Measurements from ENCODE around the gene KCNIP1. TPM values are rescaled to one million over a fixed set of nuclear protein-coding genes. Genes with fewer than 3 reads are reported as not detected.

The KCNIP1 gene
- total RNA-seq, 1 donor from 2014 or later: 20.8 TPM

GRCh38 chr5:170599756-170600155 is 95.9 kb downstream of the KCNIP1 start:
- DNase-seq: no peak

GRCh38 chr5:170601619-170602018 is 97.8 kb downstream of the KCNIP1 start:
- no peak for DNase-seq

- DNase-seq: no peak
Measured at GRCh38 chr5:170603109-170603508, 99.3 kb downstream of the KCNIP1 start.

DNA sequence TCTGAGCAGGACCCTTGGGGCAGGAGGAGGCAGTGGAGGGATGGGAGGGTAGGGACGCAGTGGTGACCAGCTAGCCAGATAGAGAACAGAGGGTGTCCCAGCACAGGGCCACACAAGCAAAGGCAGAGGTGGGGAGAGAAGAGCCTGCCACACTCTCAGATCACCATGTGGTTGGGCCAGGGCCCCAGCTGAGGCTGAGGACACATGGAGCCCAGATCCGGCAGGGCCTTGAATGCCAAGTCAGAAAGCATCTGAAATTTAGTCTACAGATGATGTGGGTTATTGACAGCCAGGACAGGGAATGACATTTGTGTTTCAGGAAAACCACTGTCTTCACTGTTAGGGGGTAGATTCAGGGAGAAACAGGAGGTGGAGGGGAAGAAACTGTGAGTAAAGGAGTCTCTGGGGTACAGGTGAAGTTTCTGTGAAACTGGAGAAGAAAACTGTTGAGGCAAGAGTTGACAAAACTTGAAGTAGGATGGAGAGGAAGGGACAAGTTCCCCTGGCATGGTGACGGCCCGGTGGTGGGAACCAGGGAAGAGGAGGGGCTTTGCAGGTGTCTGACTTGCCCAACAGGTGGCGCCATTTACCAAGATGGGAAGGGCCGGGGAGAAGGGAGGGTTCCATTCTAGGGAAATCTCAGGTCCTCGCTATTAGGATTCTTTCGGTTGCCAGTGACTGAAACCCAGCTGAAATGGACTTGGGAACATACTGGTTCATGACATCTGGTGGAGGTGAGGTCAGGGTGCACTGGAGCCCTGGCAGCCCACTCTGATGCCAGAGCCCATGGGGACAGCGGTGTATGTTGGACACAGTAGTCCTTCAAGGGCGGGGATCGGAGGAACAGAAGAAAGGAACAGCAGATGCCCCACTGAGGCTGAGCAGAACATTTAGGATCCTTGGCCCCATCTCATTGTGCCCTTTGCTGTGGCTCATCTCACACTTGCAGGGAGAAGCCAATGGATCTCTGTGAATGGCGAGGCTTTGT is 100.1 kb downstream of the KCNIP1 start:
- peak; percentile 86 for DNase-seq

DNA sequence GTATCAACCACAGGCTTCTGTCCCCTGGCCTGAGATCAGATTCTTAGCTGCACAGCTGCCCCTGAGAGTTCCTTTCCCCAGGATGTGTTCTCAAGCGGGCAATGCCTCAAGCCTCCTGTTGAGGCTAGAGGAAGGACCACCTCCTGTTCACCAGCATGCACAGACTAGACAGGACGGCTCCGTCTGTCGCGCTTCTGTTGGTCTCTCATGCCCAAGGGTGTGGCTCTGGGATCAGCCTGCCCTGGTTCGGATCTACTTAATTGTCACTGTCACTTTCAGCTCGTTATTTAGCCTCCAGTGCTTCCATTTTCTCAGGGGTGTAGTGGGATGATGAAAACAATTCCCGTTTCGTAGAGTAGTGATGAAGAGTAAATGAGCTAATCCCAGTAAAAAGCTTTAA is 103.1 kb downstream of the KCNIP1 start:
- DNase-seq: no peak

DNA sequence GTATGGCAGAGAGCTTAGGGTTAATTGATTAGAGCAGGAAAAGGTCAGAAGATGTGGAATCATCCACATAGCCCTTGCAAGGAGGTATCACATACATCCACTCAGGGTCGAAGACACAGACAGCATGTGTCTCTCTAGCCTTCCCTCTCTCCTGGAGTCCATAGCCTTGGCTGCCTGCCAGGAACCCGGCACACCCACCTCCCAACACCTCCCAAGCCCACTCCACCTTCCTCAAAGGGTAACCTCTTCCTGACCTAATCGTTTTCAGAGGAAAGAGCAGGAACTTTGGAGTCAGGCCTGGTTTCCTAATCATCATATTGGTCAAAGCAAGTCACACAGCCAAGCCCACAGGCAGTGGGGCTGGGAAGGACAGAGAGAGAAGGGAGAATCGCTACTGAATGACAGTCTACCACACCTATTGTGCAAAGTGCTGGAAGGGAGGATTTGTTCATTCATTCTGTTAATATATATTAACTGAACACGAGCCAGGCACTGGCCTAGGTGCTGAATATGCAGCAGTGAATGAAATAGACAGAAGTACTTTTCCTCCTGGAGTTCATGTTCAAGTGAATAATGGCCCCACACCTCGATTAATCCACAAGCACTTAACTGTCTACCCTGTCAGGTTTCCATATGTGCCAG is 107.8 kb downstream of the KCNIP1 start:
- DNase-seq: peak; percentile 41

DNA sequence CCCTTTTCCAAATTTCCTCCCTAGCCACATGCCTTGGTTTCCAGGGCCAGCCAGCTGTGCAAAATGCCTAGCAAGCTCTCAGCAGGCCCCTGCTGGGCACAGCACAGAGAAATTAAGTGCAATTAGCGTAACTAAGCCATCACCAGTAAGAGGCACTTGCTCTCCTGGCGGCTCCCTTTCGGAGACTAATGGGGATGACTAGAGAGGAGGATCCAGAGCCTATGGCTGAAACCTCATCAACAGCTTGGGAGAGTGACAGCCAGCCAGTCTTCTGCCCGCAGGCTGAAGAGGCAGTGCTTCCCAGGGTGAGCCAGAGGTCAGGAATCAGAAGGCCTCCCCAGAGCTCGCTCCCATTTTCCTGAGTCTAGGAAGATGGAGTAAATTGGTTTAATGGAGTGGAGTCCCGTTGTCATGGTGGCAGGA is 108.4 kb downstream of the KCNIP1 start:
- no peak for DNase-seq

GRCh38 chr5:170614065-170614490 is 110.3 kb downstream of the KCNIP1 start:
- peak; percentile 23 for DNase-seq

- peak; percentile 85 for DNase-seq
Measured at GRCh38 chr5:170614720-170615119, 110.9 kb downstream of the KCNIP1 start.

GRCh38 chr5:170617533-170618490 is 114.0 kb downstream of the KCNIP1 start:
- no peak for DNase-seq

- DNase-seq: no peak
Measured at GRCh38 chr5:170619869-170620268, 116.0 kb downstream of the KCNIP1 start.

DNA sequence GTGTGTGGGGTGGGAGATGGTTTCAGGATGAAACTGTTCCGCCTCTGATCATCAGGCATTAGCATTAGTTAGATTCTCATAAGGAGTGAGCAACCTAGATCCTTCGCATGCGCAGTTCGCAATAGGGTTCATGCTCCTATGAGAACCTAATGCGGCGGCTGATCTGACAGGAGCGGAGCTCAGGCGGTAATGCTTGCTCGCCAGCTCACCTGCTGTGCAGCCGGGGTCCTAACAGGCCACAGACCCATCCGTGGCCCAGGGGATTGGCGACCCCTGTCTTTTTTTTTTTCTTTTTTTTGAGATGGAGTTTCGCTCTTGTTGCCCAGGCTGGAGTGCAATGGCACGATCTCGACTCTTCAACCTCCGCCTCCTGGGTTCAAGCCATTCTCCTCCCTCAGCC is 119.1 kb downstream of the KCNIP1 start:
- no peak for DNase-seq

- peak; percentile 90 for DNase-seq
Measured at GRCh38 chr5:170623576-170624181, 119.9 kb downstream of the KCNIP1 start.

DNA sequence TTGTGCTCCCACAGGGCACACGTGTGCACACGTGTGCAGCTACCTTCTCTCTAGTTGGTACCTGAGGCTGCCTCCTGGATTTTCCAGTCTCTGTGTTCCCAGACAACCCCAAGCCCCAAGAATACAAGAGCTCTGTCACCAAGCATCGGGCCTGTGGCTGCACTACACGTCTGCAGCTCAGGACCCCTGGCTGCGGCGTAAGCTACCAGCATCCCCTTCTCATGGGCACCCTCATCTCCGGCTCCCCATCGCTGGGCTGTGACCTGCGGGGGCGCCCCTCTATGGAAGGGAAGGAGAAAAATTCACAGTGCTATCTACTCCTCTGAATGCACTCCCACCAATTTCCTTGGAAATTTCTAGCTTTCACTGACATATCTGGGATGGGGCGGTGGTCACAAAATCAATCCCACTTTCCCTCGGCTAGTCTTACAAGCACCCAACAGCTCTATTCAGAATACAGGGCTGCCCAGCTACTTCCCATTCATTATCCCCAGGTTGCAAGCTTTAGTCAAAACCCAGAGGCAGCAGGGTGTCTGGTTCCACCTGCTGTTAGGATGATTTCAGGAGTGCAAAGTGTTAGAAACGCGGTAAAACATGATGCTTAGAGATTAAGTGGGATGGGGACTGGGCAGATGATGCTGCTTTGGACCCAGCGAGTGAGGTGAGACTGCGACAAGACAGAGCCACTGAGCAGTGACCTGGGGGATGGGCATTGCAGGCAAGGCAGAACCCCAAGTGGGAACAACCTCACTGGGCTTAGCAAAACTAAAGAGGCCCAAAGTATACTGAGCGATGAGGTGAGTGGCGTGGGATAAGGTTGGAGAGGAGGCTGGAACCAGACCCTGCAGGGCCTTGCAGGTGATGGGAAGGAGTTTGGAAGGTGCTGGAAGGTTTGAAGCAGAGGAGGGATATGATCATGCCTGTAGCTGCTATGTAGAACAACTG is 121.7 kb downstream of the KCNIP1 start:
- no peak for DNase-seq

DNA sequence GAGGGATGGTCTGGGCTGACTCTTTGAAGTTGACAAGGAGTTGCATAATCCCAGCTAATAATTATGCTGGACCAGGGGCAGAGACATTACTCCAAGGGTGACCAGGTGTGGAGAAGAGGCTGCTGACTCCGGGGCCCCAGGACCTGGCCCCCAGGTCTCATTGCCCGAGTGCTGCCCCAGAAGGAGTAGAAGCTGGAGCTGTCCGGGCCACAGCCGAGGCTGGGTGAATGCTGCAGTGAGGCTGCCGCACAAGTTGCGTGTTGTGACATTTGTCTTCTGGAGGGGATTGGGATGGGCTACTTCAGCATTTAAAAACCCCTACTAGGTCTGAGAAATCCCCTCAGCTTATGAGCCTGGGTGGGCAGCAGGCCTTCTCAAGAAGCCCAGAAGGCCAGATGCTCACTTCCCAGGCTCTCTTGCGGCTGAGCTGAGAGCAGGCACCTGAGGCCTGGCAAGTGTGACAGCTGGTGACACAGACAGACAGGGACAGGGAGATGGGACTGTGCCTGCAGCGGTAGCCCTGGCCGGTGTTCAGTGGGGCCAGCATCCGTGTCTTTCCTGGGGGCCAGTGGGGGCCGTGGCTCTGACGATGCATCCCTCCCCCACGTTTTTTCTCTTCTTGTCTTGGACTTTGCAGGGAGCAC is 122.8 kb downstream of the KCNIP1 start:
- no peak for DNase-seq

- no peak for DNase-seq
Measured at GRCh38 chr5:170627271-170627670, 123.5 kb downstream of the KCNIP1 start.

GRCh38 chr5:170628028-170628427 is 124.2 kb downstream of the KCNIP1 start:
- no peak for DNase-seq

GRCh38 chr5:170628691-170629565 is 125.1 kb downstream of the KCNIP1 start:
- DNase-seq: no peak

- no peak for DNase-seq
Measured at GRCh38 chr5:170629566-170630175, 125.9 kb downstream of the KCNIP1 start.

All from dermis blood vessel endothelial cell (primary cell).